ENCODE results near the gene USP24.

DNA sequence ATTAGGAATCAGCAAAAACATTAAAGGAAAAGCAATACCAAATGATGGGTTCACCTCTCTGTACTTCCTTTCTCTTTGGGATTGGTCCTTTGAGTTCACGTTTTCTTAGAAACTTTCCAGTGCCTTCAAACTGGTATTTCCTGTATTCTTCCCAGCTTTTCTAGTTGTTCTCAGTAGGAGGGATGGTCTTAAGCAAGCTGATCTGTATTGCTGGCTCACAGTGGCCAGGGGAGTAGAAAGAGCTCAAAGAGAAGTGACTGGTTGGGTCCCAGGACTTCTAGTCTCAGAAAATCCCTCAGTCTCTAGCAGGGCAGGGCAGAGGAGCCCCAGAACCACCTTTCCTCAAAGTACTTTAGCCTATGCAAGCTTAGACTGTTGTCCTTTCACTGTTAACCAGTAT, 10.1 kb upstream of the USP24 start:
- TF ChIP-seq, protein P1, sequence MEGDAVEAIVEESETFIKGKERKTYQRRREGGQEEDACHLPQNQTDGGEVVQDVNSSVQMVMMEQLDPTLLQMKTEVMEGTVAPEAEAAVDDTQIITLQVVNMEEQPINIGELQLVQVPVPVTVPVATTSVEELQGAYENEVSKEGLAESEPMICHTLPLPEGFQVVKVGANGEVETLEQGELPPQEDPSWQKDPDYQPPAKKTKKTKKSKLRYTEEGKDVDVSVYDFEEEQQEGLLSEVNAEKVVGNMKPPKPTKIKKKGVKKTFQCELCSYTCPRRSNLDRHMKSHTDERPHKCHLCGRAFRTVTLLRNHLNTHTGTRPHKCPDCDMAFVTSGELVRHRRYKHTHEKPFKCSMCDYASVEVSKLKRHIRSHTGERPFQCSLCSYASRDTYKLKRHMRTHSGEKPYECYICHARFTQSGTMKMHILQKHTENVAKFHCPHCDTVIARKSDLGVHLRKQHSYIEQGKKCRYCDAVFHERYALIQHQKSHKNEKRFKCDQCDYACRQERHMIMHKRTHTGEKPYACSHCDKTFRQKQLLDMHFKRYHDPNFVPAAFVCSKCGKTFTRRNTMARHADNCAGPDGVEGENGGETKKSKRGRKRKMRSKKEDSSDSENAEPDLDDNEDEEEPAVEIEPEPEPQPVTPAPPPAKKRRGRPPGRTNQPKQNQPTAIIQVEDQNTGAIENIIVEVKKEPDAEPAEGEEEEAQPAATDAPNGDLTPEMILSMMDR (IDR thresholded peaks at IDR 0.05) = no peak
- no peak for TF ChIP-seq POLR2A (IDR thresholded peaks at IDR 0.05)
